HG02610 (cell line): Measurements from ENCODE around the gene CEACAM21.

Source experiments
- ATAC-seq: cut with Tn5 transposase; IDR thresholded peaks from one replicate; pipeline ENCODE4 v1.9.1; 2021; ENCODE audit warnings: mild to moderate bottlenecking, moderate library complexity; ENCODE audit not compliant: unreplicated experiment

Gene CEACAM21

GRCh38 chr19:41584260-41584810 lies 8.4 kb downstream of the CEACAM21 start:
- no peak for ATAC-seq

DNA sequence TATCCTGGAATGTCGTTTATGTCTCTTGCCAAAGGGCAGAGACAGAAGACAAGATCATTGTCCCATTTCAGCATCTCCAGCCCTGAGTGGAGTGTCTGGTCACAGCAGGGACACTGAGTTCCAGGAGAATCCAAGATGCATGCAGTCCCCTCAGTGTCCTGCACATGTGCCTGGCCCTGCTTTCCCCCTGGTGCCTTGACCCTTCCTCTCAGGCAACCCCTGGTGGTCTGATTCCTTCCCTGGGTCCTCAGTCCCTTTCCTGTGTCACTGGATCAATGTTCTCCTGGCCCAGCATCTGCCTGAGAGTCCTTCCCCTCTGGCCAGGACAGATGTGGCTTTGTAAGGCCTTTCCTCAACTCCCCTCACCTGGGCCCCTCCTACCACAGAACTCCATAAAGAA lies 9.0 kb downstream of the CEACAM21 start:
- no peak for ATAC-seq

- ATAC-seq = no peak
Observed at GRCh38 chr19:41586064-41586463, 10.1 kb downstream of the CEACAM21 start.

DNA sequence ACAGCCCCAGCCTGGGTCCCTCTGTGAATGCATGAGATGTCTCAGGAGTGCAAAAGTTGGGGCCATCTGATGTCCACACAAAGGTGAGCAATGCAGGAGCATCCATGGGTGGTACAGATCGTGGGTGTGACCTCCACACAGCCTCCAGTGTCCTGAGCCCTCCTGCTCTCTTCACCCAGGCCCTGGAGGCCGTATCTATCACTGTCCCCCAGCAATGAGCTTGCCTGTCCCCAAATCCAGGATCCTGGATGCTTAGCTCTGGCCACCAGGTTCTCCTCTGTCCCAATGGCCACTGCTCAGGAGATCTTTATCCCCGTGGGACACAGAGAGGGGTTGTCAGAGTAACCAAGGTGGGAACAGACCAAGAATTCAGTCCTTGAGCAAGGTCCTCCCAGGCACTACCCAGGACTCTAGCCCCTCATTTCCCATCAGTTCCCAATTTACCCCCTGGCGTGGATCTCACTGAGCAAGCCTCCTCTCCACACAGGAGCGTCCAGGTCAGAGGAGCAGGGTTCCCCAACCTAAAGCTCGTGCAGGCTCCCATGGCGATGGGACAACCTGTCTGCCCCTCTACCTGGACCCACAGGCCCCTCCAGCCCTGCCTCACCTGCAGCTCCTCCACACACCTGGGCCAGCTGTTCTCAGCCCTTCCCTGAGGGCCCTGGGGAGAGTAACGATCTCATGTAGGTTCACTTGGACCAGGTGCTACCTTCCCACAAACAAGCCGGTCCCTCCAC lies 11.3 kb downstream of the CEACAM21 start:
- ATAC-seq = no peak

- no peak for ATAC-seq
Observed at GRCh38 chr19:41587838-41588210, 11.9 kb downstream of the CEACAM21 start.

DNA sequence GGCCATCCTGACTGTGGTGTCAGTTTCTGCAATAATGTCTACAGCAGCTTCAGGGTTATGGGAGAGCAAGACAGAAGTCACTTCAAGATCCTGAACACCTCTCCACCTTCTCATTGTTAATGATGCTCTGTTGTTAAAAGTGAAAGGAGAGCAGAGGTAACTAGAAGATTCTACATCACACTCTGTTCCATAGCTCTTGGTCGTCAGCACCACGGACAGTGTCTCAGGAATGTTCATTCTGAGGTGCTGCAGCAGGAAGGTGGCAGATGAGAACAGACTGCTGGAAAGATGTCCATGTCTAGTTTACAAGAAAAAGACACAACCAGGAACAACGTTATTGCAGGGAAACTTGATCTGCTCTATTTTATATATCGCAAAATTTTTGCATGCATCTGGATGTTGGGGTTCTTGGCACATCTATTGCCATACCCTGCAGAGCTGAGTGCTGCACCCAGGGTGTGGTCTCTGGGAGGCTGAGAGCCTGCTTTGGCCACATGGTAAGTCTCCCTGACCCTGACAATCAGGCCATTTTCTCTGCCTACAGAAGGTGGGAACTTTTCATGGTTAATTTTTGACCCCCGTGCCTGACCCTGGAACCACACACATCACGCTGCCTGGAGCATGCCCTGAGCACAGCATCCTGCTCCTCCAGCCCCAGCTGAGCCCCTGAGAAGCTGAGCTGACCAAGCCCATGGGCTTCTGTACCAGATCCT lies 12.7 kb downstream of the CEACAM21 start:
- no peak for ATAC-seq

- no peak for ATAC-seq
Observed at GRCh38 chr19:41589371-41589770, 13.4 kb downstream of the CEACAM21 start.

DNA sequence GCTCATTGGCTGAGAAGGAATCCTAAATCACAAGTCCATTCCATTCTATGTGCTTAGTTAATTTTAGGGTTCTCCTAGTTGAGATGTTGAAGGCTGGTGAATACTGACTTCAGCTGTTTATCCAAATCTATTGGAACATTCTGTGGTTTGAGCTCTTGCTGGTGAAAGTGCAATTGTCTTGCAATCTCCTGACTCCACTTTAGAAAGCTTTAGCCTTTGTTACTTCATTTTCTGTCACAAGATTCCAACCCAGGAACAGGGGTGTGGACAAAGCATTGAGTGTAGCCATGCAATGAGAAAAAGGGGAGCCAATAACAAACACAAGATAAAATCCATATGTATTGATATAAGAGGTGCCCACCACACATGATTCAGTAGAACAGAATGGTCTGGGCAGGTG lies 15.0 kb downstream of the CEACAM21 start:
- ATAC-seq = no peak

- ATAC-seq = no peak
Observed at GRCh38 chr19:41591951-41592562, 16.1 kb downstream of the CEACAM21 start.

GRCh38 chr19:41595258-41595889 lies 19.4 kb downstream of the CEACAM21 start:
- ATAC-seq = peak; percentile 57

DNA sequence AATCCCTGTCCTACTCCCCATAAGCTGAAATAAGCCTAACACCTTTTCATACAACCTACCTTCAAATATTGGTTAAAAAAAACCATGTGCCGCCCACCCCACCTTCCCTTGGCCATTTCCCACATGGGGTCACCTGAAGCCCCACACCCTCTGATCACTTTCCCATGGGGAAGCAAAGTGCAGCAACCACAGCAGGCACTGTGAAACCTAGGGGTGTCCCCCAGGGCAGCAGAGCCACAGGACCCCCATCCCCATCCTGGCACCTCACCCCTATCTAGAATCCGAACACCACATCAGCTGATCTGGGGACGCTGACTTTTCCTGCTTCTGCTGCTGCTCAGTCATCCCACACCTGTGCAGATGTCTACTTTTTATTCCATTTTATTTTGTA lies 19.9 kb downstream of the CEACAM21 start:
- ATAC-seq = no peak

DNA sequence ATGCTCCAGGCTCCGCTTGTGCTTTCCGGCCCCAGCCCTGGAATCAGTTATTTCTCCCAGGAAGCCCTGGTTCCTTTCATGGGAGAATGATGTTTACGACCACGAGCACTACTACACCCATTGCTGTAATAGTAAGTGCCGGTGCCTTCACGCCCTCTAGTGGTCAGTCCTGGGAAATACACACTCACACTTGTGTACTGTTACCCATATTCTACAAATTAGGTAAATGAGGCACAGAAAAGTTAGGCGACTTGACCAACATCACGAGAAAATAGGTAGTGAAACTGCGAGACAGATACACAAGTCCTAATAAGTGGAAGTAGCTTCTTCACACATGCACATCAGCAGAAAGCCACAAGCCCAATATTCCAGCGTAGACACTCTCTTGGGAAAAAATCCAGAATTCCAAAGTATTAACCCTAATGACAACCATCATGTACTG lies 21.7 kb downstream of the CEACAM21 start:
- ATAC-seq = no peak

DNA sequence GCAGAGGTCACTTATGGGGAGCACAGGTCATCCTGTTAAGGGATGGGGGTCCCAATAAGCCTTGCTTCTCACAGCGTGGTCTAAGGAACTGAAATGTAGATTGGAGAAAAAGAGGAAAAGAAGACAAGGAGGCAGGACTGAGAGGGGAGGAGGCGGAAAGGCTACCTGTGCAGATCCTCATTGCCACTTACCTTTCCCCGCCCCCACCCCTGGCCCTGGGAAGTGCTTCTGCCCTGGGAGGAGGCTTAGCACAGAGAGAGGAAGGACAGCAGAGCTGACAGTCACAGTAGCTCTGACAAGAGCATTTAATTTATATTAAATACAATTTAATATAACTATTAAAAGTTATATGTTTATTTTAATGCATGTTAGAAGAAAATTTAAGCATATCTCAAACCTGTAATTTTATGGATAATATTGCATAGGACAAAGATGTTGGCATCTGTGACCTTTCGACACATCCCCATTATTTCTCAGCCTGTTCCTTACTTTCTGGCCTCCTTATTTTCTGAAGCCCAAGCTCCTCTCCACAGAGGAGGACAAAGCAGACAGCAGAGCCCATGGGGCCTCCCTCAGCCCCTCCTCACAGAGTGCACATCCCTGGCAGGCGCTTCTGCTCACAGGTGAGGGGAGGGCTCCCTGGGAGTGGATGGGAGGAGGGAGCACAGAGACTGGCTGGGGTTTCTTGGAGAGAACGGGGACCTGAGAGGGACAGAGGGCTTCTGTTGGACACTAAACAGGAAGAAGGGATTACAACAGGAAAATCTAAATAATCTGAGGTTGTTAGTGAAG lies 23.4 kb downstream of the CEACAM21 start:
- no peak for ATAC-seq

DNA sequence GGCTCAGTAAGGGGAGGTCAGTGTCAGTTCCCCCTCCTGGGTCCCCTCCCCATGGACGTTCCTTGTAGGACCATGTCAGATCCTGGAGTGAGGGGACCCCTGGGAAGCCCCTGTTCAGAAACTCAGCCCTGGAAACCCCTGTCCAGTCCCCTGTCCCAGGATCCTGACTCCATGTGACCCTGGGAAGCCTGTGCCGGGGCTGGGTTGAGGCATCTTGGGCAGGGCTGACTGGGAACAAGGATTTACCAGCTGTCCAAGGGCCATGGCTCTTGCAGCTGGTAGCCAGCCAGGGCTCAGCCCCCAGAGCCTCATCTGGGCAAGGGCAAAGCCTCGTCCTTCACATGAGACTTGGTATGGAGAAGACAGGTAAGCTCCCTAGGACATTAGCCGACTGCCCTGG lies 25.8 kb downstream of the CEACAM21 start:
- no peak for ATAC-seq

DNA sequence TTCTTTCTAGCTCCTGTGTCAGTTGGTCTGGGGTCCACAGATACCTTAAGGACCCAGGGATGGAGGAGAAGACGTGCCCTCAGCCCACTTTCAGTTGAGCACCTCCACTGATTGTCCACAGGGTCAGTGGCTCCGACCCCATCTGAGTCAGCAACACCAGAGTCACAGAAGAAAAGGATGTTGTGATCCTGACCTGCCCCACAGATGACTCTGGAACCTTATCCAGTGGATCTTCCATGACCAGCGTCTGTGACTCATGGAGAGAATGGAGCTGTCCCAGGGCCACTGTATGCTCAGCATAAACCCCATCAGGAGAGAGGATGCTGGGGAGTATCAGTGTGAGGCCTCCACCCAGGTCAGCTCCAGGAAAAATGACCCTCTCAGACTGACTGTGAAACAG lies 28.9 kb downstream of the CEACAM21 start:
- ATAC-seq = no peak

GRCh38 chr19:41606215-41606837 lies 30.4 kb downstream of the CEACAM21 start:
- no peak for ATAC-seq

DNA sequence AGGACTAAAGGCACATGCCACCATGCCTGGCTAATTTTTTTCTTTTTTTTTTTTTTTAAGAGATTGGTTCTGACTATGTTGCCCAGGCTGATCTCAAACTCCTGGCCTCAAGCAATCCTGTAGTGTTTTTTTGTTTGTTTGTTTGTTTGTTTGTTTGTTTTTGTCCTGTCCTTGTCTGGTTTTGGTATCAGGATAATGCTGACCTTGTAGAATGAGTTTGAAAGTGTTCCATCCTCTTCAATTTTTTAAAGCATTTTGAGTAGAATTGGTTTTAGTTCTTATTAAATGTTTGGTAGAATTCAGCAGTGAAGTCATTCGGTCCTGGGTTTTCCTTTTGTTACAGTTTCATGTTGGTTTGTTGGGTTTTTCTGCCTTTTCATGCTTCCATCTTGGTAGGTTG lies 31.7 kb downstream of the CEACAM21 start:
- ATAC-seq = no peak

GRCh38 chr19:41610789-41611188 lies 34.8 kb downstream of the CEACAM21 start:
- no peak for ATAC-seq

- ATAC-seq = no peak
Observed at GRCh38 chr19:41612483-41612882, 36.5 kb downstream of the CEACAM21 start.

GRCh38 chr19:41615207-41615606 lies 39.2 kb downstream of the CEACAM21 start:
- no peak for ATAC-seq
